ENCODE results near the gene DALRD3. TPM values are rescaled to one million over a fixed set of nuclear protein-coding genes. Genes with fewer than 3 reads are reported as not detected.
"Not testable (repeated sequence)": the region's sequence is repeated elsewhere in the genome, so short reads cannot be mapped to it uniquely, and the experiment has no call there.

Gene DALRD3
- total RNA-seq, 1 donor from 2014 or later = 11.8 TPM

- DNase-seq = no peak
- H3K27ac ChIP-seq (replicated peaks) = peak overlapping the region; percentile 70
- H3K27me3 ChIP-seq (ENCODE audit: low read depth) = no peaks in the 10 kb centered on the region
- intact Hi-C loops (cut with micrococcal nuclease) = no loop called here
- no peaks in the 10 kb centered on the region for H3K9me3 ChIP-seq (replicated peaks)
- H3K4me1 ChIP-seq = peaks cover 48% of the 10 kb centered on the region
- peaks cover 48% of the 10 kb centered on the region for H3K36me3 ChIP-seq
- no peak for TF ChIP-seq CTCF (IDR thresholded peaks at IDR 0.05; ENCODE audit: borderline replicate concordance)
- H3K4me3 ChIP-seq = no peak overlapping the region
Measured at GRCh38 chr3:49012441-49013017, 5.9 kb downstream of the DALRD3 start.

- intact Hi-C loops (cut with micrococcal nuclease) = no loop called here
- no peak for DNase-seq
- peaks cover 27% of the 10 kb centered on the region for H3K36me3 ChIP-seq
- no peak for TF ChIP-seq CTCF (IDR thresholded peaks at IDR 0.05; ENCODE audit: borderline replicate concordance)
- no peak overlapping the region for H3K27ac ChIP-seq (replicated peaks)
- no peaks in the 10 kb centered on the region for H3K27me3 ChIP-seq (ENCODE audit: low read depth)
- no peak overlapping the region for H3K4me3 ChIP-seq
- H3K4me1 ChIP-seq = peaks cover 57% of the 10 kb centered on the region
- H3K9me3 ChIP-seq (replicated peaks) = no peaks in the 10 kb centered on the region
Measured at GRCh38 chr3:49009396-49009795, 9.0 kb downstream of the DALRD3 start.

- Histone ChIP-seq H3K4me3 (peak overlapping the region; percentile 91), H3K36me3 (peaks cover 20% of the 10 kb centered on the region), H3K4me1 (peaks cover 52% of the 10 kb centered on the region), H3K27ac (replicated peaks) (peak overlapping the region; percentile 98)
- DNase-seq; intact Hi-C loops (cut with micrococcal nuclease); H3K27me3 ChIP-seq (ENCODE audit: low read depth); H3K9me3 ChIP-seq (replicated peaks): not testable (repeated sequence)
Measured at GRCh38 chr3:49008627-49009026, 9.8 kb downstream of the DALRD3 start.

- no peaks in the 10 kb centered on the region for H3K9me3 ChIP-seq (replicated peaks)
- peak overlapping the region; percentile 91 for H3K4me3 ChIP-seq
- H3K27ac ChIP-seq (replicated peaks) = peak overlapping the region; percentile 98
- intact Hi-C loops (cut with micrococcal nuclease) = no loop called here
- no peaks in the 10 kb centered on the region for H3K27me3 ChIP-seq (ENCODE audit: low read depth)
- DNase-seq = peak; percentile 88
- H3K36me3 ChIP-seq = peaks cover 14% of the 10 kb centered on the region
- no peak for TF ChIP-seq CTCF (IDR thresholded peaks at IDR 0.05; ENCODE audit: borderline replicate concordance)
- peaks cover 46% of the 10 kb centered on the region for H3K4me1 ChIP-seq
Measured at GRCh38 chr3:49007771-49008528, 10.4 kb downstream of the DALRD3 start.

- H3K36me3 ChIP-seq = peaks cover 9% of the 10 kb centered on the region
- intact Hi-C loops (cut with micrococcal nuclease) = no loop called here
- peaks cover 38% of the 10 kb centered on the region for H3K4me1 ChIP-seq
- TF ChIP-seq CTCF (IDR thresholded peaks at IDR 0.05; ENCODE audit: borderline replicate concordance) = peak; percentile 55
- no peaks in the 10 kb centered on the region for H3K9me3 ChIP-seq (replicated peaks)
- no peaks in the 10 kb centered on the region for H3K27me3 ChIP-seq (ENCODE audit: low read depth)
- DNase-seq = peak; percentile 97
- peak within 1 kb of the TSS; percentile 91 for H3K4me3 ChIP-seq
- peak within 1 kb of the TSS; percentile 98 for H3K27ac ChIP-seq (replicated peaks)
Measured at GRCh38 chr3:49007068-49007770, 11.2 kb downstream of the DALRD3 start, which contains the start of gene WDR6. TSS of gene WDR6 (plus strand) at chr3:49007391. CDS start at chr3:49007432, 41 bp downstream.

Data from left ventricle myocardium inferior (tissue), 1 donor.